GM10248 (cell line): Measurements from ENCODE around the gene CLEC20A.

Experiments used
- CTCF ChIA-PET: fragments of 300-600 bp; sonication (Branson Sonifier 250); formaldehyde crosslinking; extraction: SDS; loops from one replicate; lab custom pipeline; 2021; ENCODE audit warnings: antibody characterized with exemption; lab: Yijun Ruan, JAX
- POLR2A ChIA-PET: fragments of 350-650 bp; sonication (Branson Sonifier 250); formaldehyde crosslinking; extraction: SDS; loops from one replicate; lab custom pipeline; 2020; ENCODE audit warnings: antibody characterized with exemption; lab: Yijun Ruan, JAX
- DNase-seq: peaks from one replicate; pipeline ENCODE4 v3.0.0; 2012; ENCODE audit errors: extremely low spot score
- TF ChIP-seq, protein P1 (sequence below): IDR thresholded peaks from 2 replicates; pipeline ENCODE4 v1.5.1; 2012; ENCODE audit warnings: mild to moderate bottlenecking, low read depth; ENCODE audit errors: extremely low read depth, missing control alignments, control extremely low read depth

Gene CLEC20A

GRCh38 chr1:178530037-178530402, 33.3 kb upstream of the CLEC20A start:
- POLR2A ChIA-PET, result no interaction called here
- CTCF ChIA-PET, result interaction anchor here (1.0 to 11.1 kb wide), 5 partner anchors 11 to 472 kb away, joined by 3 to 91 read pairs (median 7); no protein-coding TSS in a partner anchor
- TF ChIP-seq, protein P1, sequence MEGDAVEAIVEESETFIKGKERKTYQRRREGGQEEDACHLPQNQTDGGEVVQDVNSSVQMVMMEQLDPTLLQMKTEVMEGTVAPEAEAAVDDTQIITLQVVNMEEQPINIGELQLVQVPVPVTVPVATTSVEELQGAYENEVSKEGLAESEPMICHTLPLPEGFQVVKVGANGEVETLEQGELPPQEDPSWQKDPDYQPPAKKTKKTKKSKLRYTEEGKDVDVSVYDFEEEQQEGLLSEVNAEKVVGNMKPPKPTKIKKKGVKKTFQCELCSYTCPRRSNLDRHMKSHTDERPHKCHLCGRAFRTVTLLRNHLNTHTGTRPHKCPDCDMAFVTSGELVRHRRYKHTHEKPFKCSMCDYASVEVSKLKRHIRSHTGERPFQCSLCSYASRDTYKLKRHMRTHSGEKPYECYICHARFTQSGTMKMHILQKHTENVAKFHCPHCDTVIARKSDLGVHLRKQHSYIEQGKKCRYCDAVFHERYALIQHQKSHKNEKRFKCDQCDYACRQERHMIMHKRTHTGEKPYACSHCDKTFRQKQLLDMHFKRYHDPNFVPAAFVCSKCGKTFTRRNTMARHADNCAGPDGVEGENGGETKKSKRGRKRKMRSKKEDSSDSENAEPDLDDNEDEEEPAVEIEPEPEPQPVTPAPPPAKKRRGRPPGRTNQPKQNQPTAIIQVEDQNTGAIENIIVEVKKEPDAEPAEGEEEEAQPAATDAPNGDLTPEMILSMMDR, result no peak

GRCh38 chr1:178529364-178530036, 32.7 kb upstream of the CLEC20A start:
- POLR2A ChIA-PET, result no interaction called here
- no peak for DNase-seq
- TF ChIP-seq, protein P1, result no peak

More at GRCh38 chr1:178530037-178530402, 33.3 kb upstream of the CLEC20A start:
- no peak for DNase-seq

DNA sequence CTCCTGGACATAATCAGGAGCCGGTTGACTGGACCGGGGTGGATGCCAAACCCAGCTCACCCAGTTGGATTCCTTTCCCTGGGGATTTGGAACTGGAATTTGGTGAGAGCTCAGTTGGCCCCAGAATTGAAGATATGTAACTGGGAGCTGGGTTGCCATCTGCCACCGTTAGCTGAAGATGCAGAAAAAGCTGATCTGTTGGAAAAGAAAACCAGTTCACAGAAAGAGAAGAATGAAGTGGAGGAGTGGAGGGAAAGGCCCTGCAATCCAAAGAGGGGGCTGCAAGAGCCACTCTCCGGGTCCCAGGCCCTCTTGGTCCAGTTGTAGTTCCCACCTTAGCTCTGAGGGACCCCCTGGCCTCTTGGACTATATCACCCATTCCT, 32.2 kb upstream of the CLEC20A start:
- ChIA-PET POLR2A (no interaction called here), CTCF (interaction anchor here (1.0 to 11.1 kb wide), 4 partner anchors 10 to 473 kb away, joined by 3 to 91 read pairs (median 6); no protein-coding TSS in a partner anchor)
- no peak for DNase-seq
- TF ChIP-seq, protein P1, result no peak

More at GRCh38 chr1:178529364-178530036, 32.7 kb upstream of the CLEC20A start:
- CTCF ChIA-PET, result interaction anchor here (1.0 to 11.1 kb wide), 4 partner anchors 11 to 472 kb away, joined by 3 to 91 read pairs (median 6); no protein-coding TSS in a partner anchor

- no peak for DNase-seq
- ChIA-PET CTCF (interaction anchor here (1.0 to 11.1 kb wide), 4 partner anchors 10 to 473 kb away, joined by 3 to 91 read pairs (median 8); no protein-coding TSS in a partner anchor), POLR2A (no interaction called here)
- TF ChIP-seq, protein P1, result no peak
These were observed 31.6 kb upstream of the CLEC20A start for GRCh38 chr1:178528228-178528952.

DNA sequence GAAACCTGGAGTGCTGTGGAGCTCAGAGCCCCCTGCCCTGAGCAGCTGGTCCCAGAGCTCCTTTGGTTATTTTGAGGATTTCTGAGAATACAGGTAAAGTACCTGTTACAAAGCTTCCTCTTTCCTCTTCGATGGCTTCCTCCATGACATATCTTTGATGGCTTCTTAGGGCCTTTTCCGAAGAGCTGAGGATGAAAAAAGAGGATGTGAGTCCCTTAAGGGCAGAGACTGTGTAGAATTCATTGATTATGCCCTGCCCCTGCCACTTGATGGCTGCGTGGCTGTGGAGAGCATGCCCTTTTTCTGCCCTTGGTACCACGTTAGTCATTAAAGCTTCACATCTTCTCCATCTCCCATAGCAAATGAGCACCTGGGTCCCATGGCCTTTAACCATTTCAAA, 30.4 kb upstream of the CLEC20A start:
- POLR2A ChIA-PET, result no interaction called here
- TF ChIP-seq, protein P1, result no peak
- CTCF ChIA-PET, result interaction anchor here (0.9 to 3.1 kb wide), 4 partner anchors 15 to 476 kb away, joined by 4 to 11 read pairs (median 8); no protein-coding TSS in a partner anchor

GRCh38 chr1:178521241-178521640, 24.5 kb upstream of the CLEC20A start:
- CTCF ChIA-PET, result interaction anchor here (1.9 kb wide), 1 partner anchor 12 kb away, joined by 7 read pairs; no protein-coding TSS in a partner anchor
- no peak for DNase-seq
- POLR2A ChIA-PET, result no interaction called here
- TF ChIP-seq, protein P1, result no peak

More for the DNA sequence above, 30.4 kb upstream of the CLEC20A start:
- no peak for DNase-seq
